NCI-H187 treated with DMSO at 0.1 percent for 48 hours (cell line): Measurements from ENCODE around the gene KRT25.
"Not testable (repeated sequence)": the region's sequence is repeated elsewhere in the genome, so short reads cannot be mapped to it uniquely, and the experiment has no call there.

Experiments
- DNase-seq: peaks from one replicate; lab custom pipeline; 2025; lab: John Stamatoyannopoulos, UW

The KRT25 gene

GRCh38 chr17:40753804-40754203 is 1.3 kb downstream of the KRT25 start:
- no peak for DNase-seq

DNA sequence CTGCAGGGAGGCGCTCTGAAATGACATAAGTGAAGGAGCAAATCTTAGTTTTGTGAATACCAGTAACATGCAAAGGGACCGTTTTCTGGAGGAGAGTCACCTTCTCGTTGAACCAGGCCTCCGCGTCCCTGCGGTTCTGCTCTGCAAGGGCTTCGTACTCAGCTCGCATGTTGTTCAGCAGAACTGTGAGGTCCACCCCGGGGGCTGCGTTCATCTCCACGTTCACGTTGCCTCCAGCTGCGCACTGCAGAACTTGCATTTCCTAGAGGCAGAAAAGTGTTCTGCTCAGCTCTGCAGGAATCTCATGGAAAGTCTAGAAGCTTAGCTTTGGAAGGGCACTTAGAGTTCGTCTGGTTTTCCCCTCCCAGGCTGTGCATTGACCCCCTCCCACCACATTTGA is 4.1 kb downstream of the KRT25 start:
- DNase-seq, result no peak

- DNase-seq, result no peak
Measured at GRCh38 chr17:40750391-40750790, 4.7 kb downstream of the KRT25 start.

DNA sequence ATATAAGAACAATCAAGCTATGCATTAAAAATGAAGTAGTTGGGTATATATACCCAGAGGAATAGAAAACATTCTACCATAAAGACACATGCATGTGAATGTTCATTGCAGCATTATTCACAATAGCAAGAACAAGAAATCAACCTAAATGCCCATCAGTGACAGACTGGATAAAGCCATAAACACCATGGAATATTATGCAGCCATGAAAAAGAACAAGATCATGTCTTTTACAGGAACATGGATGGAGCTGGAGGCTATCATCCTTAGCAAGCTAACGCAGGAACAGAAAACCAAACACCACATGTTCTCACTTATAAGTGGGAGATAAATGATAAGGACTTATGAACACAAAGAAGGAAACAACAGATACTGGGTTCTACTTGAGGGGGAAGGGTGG is 6.5 kb downstream of the KRT25 start:
- DNase-seq, result not testable (repeated sequence)

DNA sequence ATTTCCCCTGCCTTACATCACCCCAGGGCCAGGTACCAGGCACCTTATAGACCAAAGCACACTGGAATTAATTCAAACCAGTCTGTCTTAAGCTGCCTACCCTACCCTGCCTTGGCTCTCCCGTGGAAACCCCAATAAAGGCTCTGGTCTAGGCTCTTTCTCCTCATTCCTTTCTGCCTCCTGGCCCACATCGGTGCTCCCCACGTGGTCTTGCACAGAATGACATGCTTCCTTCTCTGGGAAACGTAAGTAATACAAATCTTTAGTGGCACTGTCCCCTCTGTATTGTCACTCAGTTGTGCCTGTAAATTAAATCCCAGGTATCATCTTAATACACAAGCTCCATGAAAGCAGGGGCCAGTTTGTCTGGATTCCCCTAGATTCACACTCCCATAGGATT is 16.6 kb downstream of the KRT25 start:
- no peak for DNase-seq

- no peak for DNase-seq
Measured at GRCh38 chr17:40735016-40735415, 20.1 kb downstream of the KRT25 start.

DNA sequence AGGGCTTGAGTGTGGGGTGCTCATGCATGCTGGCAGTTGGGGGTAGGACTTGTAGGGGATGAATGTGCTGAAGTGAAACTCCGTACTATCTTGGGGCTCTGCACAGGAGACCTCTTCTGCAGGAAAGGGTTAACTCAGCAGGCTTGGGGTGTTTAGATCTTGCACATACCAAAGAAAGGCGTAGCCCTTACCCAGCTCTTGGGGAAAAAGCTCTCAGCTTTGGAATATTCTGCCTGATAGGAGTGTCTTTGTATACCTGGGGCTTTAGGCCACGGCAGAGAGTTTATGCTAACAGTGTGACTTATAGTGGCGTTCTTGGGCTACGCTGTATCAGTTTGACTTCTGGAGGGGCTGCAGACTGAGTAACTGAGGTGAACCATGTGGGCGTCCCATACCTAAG is 21.1 kb downstream of the KRT25 start:
- DNase-seq, result no peak

DNA sequence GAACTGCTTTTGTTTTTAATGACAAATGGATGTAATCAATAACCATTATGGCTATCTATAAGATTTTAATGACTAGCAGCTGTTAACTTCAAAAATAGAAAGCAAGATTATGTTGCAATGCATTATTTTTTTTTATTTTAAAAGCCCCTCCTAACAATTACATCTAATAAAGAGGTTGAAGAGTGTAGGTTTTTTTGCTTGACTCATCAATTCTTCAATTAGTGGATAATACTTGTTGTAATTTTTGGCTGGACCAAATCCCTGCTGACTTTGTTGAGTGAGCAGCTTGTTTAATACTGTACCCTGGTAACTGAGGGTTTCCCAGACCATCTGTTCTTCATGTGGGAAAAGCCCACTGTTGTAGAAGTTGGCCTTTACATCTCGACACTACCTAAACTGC is 24.2 kb downstream of the KRT25 start:
- no peak for DNase-seq

DNA sequence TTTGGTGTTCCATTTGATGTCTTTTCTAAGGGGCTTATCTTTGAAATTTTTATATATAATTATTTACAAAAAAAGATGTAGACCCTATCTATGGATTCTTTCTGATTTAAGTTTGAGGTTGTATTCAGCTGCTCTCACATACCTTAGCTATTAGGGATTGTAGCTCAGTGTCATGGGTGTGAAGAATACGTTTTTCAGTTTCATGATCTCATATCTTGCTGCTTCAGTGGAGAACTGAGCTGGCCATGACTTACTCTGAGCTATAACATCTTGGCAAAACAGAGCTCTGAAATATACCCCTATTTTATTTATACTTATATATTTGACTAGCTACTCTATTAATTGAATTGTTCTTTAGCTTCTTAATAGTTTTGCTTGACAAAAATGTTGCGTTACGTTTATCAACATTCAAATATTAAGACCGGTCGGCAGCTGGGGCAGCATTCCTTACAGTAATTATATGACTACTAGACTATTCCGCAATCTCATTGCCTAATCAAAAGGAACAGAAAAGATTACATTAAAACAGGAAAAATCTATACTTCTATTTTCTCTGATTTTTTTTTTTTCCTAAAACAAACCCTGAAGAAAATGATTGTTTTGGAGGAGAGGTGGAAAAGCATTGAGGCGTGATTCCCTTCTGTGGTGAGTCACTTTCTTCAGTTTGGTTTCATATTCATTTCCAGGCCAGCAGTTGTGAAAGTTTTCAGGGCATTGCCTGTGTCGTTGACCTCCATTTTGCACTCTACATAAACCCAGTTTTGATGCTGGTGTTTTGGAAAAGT is 27.5 kb downstream of the KRT25 start:
- no peak for DNase-seq

DNA sequence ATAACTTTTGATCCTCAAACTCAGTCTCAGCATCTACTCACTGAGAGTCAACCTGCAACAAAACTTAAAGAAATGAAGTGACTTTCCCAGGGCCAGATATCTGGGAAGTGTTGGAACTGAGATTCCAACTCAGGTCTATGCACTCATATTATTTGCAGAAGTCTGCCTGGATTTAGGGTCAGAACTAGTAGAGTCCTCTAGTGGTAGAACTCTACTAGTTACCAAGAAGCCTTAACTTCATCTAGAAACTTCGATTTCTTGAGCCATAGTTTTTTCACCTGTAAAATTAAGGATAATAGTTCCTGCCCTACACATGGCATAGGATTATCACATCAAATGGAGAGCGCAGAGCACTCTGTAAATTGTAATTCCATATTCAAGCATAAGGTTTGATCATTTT is 28.2 kb downstream of the KRT25 start:
- no peak for DNase-seq

GRCh38 chr17:40724656-40725055 is 30.5 kb downstream of the KRT25 start:
- no peak for DNase-seq

DNA sequence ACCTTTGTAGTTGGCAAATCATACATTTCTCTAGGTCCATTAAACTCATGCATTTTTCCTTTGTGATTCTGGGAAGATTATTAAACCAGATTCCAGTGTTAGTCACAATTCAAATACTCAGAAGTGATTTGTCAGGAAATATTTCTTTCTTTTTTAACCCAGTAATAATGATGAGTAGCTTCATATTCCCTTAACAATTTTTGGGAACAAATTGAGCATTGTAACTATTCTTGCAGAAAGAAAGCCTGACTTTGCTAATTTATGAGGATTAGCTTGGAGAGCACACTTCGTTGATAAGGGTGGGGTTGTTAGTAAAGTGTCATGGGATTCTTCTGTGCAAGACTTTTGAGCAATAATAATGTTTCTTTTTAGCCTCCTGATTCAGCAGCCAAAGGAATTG is 32.9 kb downstream of the KRT25 start:
- DNase-seq, result no peak

DNA sequence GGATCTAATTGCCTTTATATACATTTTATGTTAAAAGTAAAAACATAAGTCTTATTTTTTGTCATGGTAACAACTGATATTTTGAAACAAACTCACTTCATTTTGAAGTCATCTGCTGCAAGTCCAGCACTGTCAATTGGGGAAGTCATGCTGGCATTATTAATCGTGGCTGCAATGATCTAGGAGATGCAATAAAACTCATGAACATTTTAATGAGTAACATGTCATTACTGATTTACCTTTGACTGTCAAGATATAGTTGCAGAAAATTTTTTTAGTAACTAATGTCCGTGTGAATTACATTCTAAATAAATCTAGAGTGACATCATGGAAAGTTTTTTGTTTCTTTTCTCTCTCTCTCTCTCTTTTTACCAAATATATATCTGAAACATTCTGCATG is 34.2 kb downstream of the KRT25 start:
- no peak for DNase-seq

- DNase-seq, result no peak
Measured at GRCh38 chr17:40718930-40719329, 36.2 kb downstream of the KRT25 start.

DNA sequence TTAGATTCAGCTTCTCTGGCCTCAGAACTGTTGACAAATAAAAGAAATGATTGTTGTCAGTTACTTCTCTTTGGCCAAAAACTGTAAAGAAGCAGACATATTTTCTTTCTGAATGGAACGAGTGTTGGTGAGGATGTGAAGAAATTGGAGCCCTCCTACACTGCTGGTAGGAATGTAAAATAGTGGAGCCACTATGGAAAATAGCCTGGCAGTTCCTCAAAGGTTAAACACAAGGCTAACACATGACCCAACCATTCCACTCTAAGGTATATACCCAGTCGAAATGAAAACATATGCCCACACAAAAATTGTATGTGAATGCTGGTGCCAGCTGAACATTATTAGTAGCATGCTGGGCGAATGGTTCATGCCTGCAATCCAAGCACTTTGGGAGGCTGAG is 37.4 kb downstream of the KRT25 start:
- DNase-seq, result no peak

- no peak for DNase-seq
Measured at GRCh38 chr17:40714473-40714872, 40.7 kb downstream of the KRT25 start.

- DNase-seq, result no peak
Measured at GRCh38 chr17:40707745-40708144, 47.4 kb downstream of the KRT25 start.

DNA sequence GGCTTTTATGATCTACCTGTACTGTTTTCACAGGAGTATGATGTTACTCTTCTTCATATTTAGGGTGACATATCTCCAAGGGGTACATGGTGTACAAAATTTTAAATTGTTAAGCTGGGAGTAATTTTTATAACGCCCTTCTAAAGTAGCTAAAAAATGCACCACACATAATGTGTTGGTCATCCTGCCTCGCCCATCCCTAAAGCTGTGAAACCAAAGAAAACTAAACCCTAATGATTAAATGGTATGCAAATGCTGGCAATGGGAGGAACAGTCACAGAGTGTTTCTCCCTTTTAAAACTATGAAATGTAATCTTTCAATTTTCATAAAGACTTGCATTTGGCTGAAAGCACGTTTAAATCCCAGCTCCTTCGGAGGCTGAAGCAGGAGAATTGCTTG is 49.5 kb downstream of the KRT25 start:
- no peak for DNase-seq

DNA sequence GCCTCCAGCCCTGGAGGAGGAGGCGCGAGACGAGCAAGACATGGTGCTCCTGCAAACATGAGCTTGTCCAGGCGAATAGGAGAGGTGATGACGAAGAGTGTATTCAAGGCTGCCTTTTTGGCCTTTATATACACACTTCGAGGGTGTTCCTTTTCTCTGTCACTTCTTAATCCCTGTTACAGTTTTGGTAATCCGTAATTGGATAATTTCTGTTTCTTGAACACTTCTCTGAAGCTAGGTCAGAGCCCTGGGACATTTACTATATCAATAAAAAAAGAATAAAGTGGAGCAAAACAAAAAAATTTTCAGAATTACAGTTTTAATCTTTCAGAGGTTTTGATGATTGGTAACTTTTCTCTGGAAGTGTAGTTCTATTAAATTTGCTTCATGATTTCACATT is 51.5 kb downstream of the KRT25 start, which contains the start of gene KRT24:
Gene KRT24, minus strand, starts transcription at position 101 of the 400 bp plus-strand sequence. Its CDS starts 59 bp downstream, at position 42.
- DNase-seq, result no peak

DNA sequence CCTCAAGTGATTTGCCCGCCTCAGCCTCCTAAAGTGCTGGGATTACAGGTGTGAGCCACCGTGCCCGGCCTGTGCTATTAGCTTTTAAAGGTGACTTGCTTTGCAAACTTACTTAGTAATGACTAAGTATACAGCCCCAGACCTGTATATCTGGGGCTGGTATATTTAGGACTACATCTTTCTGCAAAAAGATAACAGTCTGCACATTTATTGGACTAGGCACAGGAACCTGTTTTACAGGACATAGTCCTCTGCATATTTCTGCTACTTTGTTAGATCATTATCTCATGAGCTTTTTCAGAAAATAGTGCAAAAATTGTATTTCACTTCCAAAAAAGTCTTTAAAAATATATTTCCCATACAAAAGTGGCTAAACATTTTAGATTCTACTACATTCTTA is 52.9 kb downstream of the KRT25 start:
- DNase-seq, result no peak

GRCh38 chr17:40699853-40700252 is 55.3 kb downstream of the KRT25 start:
- no peak for DNase-seq

DNA sequence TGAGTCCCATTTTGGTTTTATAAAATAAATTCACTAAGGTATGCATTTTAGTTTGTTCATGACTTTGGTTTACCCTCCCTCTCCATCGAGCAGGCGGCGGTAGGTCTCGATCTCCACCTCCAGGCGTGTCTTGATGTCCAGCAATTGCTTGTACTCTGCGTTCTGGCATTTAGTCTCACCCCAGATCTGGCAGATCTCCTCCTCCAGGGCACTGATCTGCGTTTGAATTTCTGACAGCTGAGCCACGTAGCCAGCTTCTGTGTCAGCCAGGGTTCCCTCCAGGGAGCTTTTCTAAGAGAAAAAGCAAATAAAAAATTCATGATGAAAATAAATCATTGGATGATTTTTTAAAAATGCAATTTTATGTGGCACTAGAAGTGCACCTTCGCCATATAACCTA is 55.8 kb downstream of the KRT25 start:
- no peak for DNase-seq
